ENCODE data around the gene GALR2. TPM values are rescaled to one million over a fixed set of nuclear protein-coding genes. Genes with fewer than 3 reads are reported as not detected.

Gene GALR2
- total RNA-seq, 2 experiments from 2014 or later = 0.63 TPM; not detected in 1

- intact Hi-C loops (cut with micrococcal nuclease; ENCODE audit: unreplicated experiment) = no loop called here
- no peak within 1 kb of the TSS for H3K4me3 ChIP-seq (ENCODE audit: low read depth, low read length, poor library complexity, severe bottlenecking)
- H3K4me2 ChIP-seq (ENCODE audit: low read length) = no peak within 1 kb of the TSS
- H3K79me2 ChIP-seq (ENCODE audit: insufficient read depth, low read depth, low read length) = no peaks in the 10 kb centered on the region
- CTCF ChIA-PET (ENCODE audit: unreplicated experiment) = no interaction called here
- no peak for DNase-seq (ENCODE audit: low spot score)
- H3K4me1 ChIP-seq (ENCODE audit: insufficient read depth, low read length, poor library complexity, severe bottlenecking) = peaks cover 8% of the 10 kb centered on the region
- no peaks in the 10 kb centered on the region for H4K20me1 ChIP-seq (ENCODE audit: insufficient read depth, low read length)
- H3K9me3 ChIP-seq (ENCODE audit: low read length) = no peaks in the 10 kb centered on the region
- H2AFZ ChIP-seq (ENCODE audit: low read length) = no peak within 1 kb of the TSS
- H3K36me3 ChIP-seq (ENCODE audit: insufficient read depth, low read length) = peaks cover 17% of the 10 kb centered on the region
- no peaks in the 10 kb centered on the region for H3K9me2 ChIP-seq (ENCODE audit: insufficient read depth, low read length)
- POLR2A ChIA-PET = no interaction called here
- H3K27ac ChIP-seq (ENCODE audit: low read depth, low read length, poor library complexity, severe bottlenecking) = no peak within 1 kb of the TSS
- no peak for TF ChIP-seq EZH2phosphoT487 (IDR thresholded peaks at IDR 0.05; ENCODE audit: borderline replicate concordance, low read depth, low read length)
- TF ChIP-seq, protein P1, sequence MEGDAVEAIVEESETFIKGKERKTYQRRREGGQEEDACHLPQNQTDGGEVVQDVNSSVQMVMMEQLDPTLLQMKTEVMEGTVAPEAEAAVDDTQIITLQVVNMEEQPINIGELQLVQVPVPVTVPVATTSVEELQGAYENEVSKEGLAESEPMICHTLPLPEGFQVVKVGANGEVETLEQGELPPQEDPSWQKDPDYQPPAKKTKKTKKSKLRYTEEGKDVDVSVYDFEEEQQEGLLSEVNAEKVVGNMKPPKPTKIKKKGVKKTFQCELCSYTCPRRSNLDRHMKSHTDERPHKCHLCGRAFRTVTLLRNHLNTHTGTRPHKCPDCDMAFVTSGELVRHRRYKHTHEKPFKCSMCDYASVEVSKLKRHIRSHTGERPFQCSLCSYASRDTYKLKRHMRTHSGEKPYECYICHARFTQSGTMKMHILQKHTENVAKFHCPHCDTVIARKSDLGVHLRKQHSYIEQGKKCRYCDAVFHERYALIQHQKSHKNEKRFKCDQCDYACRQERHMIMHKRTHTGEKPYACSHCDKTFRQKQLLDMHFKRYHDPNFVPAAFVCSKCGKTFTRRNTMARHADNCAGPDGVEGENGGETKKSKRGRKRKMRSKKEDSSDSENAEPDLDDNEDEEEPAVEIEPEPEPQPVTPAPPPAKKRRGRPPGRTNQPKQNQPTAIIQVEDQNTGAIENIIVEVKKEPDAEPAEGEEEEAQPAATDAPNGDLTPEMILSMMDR (conservative IDR thresholded peaks at IDR 0.05; ENCODE audit: low read length) = no peak
- BruUV-seq (replicated peaks) = no TSS peak
Measured at GRCh38 chr17:76078860-76079534, 4.4 kb downstream of the GALR2 start, which contains the start of gene ZACN. TSS of gene ZACN (plus strand) at chr17:76079182. CDS start at chr17:76079265, 83 bp downstream.

DNA sequence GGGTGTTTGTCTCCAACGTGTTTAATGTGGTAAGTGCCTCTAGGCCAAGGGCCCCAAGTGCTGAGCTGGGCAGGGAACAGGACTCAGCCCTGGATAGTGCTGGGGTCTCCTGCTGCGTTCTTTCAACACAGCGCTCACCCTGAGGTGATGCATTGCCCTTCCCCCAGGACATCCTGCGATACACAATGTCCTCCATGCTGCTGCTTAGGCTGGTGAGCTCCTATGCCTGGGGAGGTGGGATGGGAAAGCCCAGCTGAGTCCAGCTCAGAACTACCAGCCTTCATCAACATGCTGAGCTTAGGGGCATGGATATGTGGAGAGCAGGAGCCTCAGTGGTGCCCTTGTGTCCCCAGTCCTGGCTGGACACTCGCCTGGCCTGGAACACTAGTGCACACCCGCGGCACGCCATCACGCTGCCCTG, 5.0 kb downstream of the GALR2 start:
- Histone ChIP-seq H2AFZ (ENCODE audit: low read length) (no peak overlapping the region), H3K36me3 (ENCODE audit: insufficient read depth, low read length) (peaks cover 23% of the 10 kb centered on the region), H3K9me3 (ENCODE audit: low read length) (no peaks in the 10 kb centered on the region), H3K4me3 (ENCODE audit: low read depth, low read length, poor library complexity, severe bottlenecking) (no peak overlapping the region), H4K20me1 (ENCODE audit: insufficient read depth, low read length) (no peaks in the 10 kb centered on the region), H3K4me2 (ENCODE audit: low read length) (no peak overlapping the region), H3K9me2 (ENCODE audit: insufficient read depth, low read length) (no peaks in the 10 kb centered on the region), H3K27ac (ENCODE audit: low read depth, low read length, poor library complexity, severe bottlenecking) (no peak overlapping the region), H3K4me1 (ENCODE audit: insufficient read depth, low read length, poor library complexity, severe bottlenecking) (peaks cover 8% of the 10 kb centered on the region), H3K79me2 (ENCODE audit: insufficient read depth, low read depth, low read length) (no peaks in the 10 kb centered on the region)
- intact Hi-C loops (cut with micrococcal nuclease; ENCODE audit: unreplicated experiment) = no loop called here
- DNase-seq (ENCODE audit: low spot score) = no peak
- BruUV-seq (replicated peaks) = no TSS peak
- ChIA-PET CTCF (ENCODE audit: unreplicated experiment) (interaction anchor here (1.4 kb wide), 1 partner anchor 65 kb away, joined by 4 read pairs; no protein-coding TSS in a partner anchor), POLR2A (no interaction called here)
- TF ChIP-seq, protein P1 (conservative IDR thresholded peaks at IDR 0.05; ENCODE audit: low read length) = no peak
- TF ChIP-seq EZH2phosphoT487 (IDR thresholded peaks at IDR 0.05; ENCODE audit: borderline replicate concordance, low read depth, low read length) = no peak
